Left lung (tissue), 10 donors: ENCODE results near the gene RBM33. TPM values are rescaled to one million over a fixed set of nuclear protein-coding genes. Genes with fewer than 3 reads are reported as not detected.

Experiments used
- ATAC-seq: fragments of 200-7000 bp; cut with Tn5 transposase; one replicate; pipeline ENCODE4 v1.9.1; 2020; ENCODE audit warnings: moderate library complexity
- DNase-seq, 4 donors: peaks; one replicate each; pipeline ENCODE4 v3.0.0-alpha.2; 2013 to 2020
- H3K27ac ChIP-seq, 2 donors: fragments of 200-600 bp; sonication (generic) in 1 of 2; one replicate each; pipeline versions ENCODE4 v1.5.0 to v1.8.0; 2020 to 2021
- H3K27me3 ChIP-seq, 2 donors: fragments of 200-600 bp; sonication (generic) in 1 of 2; one replicate each; pipeline versions ENCODE4 v1.5.0 to v1.8.0; 2020 to 2021
- H3K36me3 ChIP-seq, 2 donors: fragments of 200-600 bp; sonication (generic) in 1 of 2; one replicate each; pipeline versions ENCODE4 v1.5.0 to v1.8.0; 2020 to 2021
- H3K4me1 ChIP-seq, 2 donors: fragments of 200-600 bp; one replicate each; pipeline ENCODE4 v1.8.0; 2021
- H3K4me3 ChIP-seq, 2 donors: fragments of 200-600 bp; sonication (generic) in 1 of 2; one replicate each; pipeline versions ENCODE4 v1.5.0 to v1.8.0; 2020 to 2021; ENCODE audit warnings: mild to moderate bottlenecking in 1 of 2
- H3K9me3 ChIP-seq, 2 donors: fragments of 200-600 bp; sonication (generic) in 1 of 2; one replicate each; pipeline versions ENCODE4 v1.5.0 to v1.8.0; 2020 to 2021
- CTCF ChIP-seq, 2 donors: fragments of 200-600 bp; sonication (generic) in 1 of 2; IDR thresholded peaks; one replicate each; pipeline versions ENCODE4 v1.5.0 to v1.8.0; 2021; ENCODE audit warnings: antibody characterized with exemption in 2 of 2
- intact Hi-C, 2 donors: fragments of 100-400 bp; cut with DNase I; formaldehyde crosslinking; loops; one replicate each; pipeline versions ENCODE4 v1.11.2 to v1.14.2; 2022
- polyA plus RNA-seq, 6 donors: library from polyadenylated mRNA; unstranded; fragments of 120-200 nt; gene quantifications; one replicate each; pipeline ENCODE4 v1.2.1, GENCODE V29; 2013; ENCODE audit not compliant: insufficient read length in 6 of 6
- total RNA-seq, 2 donors: library from RNA; stranded (reverse); fragmentation: NEBNext Ultra II Directional; extraction: Animal tissue kit (Norgen Biotek cat#: 25700); gene quantifications; one replicate each; pipeline ENCODE4 v1.2.1, GENCODE V29; 2021
- donor health status: DM: no; HTN: yes; CAD: no.
- donor health status: DM: no; HTN: no; CAD: no.

RBM33 gene
- total and polyA plus RNA-seq, 8 donors: 35.2 to 56.4 (median 45.0) TPM

GRCh38 chr7:155800741-155801267 lies 156.3 kb downstream of the RBM33 start:
- intact Hi-C loops: loop anchor here in 1 of 2 donors (10.0 kb wide), 1 partner anchor 674 kb away; no protein-coding TSS in a partner anchor
- Histone ChIP-seq H3K4me3 (no peak overlapping the region), H3K4me1 (peaks cover 14 to 40% of the 10 kb centered on the region in 2 donors), H3K27me3 (peaks cover 43 to 98% of the 10 kb centered on the region in 2 donors), H3K9me3 (no peaks in the 10 kb centered on the region), H3K36me3 (no peaks in the 10 kb centered on the region), H3K27ac (no peak overlapping the region)
- ATAC-seq (no peak), DNase-seq (peak in 1 of 4 donors; percentile 56)
- TF ChIP-seq CTCF (IDR thresholded peaks at IDR 0.05): no peak

- no peak overlapping the region for H3K27ac ChIP-seq
- intact Hi-C loops: loop anchor here in 1 of 2 donors (10.0 kb wide), 1 partner anchor 673 kb away; no protein-coding TSS in a partner anchor
- DNase-seq: no peak
- no peak for ATAC-seq
- TF ChIP-seq CTCF (IDR thresholded peaks at IDR 0.05): no peak
- H3K4me1 ChIP-seq: peaks cover 23 to 45% of the 10 kb centered on the region in 2 donors
- H3K9me3 ChIP-seq: no peaks in the 10 kb centered on the region
- H3K27me3 ChIP-seq: peaks cover 56 to 98% of the 10 kb centered on the region in 2 donors
- H3K36me3 ChIP-seq: no peaks in the 10 kb centered on the region
- H3K4me3 ChIP-seq: no peak overlapping the region
Observed at GRCh38 chr7:155802291-155802690, 157.8 kb downstream of the RBM33 start.

- no peaks in the 10 kb centered on the region for H3K9me3 ChIP-seq
- peaks cover 59 to 98% of the 10 kb centered on the region in 2 donors for H3K27me3 ChIP-seq
- DNase-seq (peak in 1 of 4 donors; percentile 64), ATAC-seq (no peak)
- no peaks in the 10 kb centered on the region for H3K36me3 ChIP-seq
- no peak for TF ChIP-seq CTCF (IDR thresholded peaks at IDR 0.05)
- peak overlapping the region; percentile 13 to 31 for H3K4me3 ChIP-seq
- intact Hi-C loops: loop anchor here in 1 of 2 donors (10.0 kb wide), 1 partner anchor 672 kb away; no protein-coding TSS in a partner anchor
- H3K4me1 ChIP-seq: peaks cover 23 to 52% of the 10 kb centered on the region in 2 donors
- peak overlapping the region; percentile 62 to 69 for H3K27ac ChIP-seq
Observed at GRCh38 chr7:155802906-155803417, 158.5 kb downstream of the RBM33 start.

GRCh38 chr7:155803418-155804376 lies 159.2 kb downstream of the RBM33 start:
- H3K27ac ChIP-seq: peak overlapping the region; percentile 62 to 69
- H3K36me3 ChIP-seq: no peaks in the 10 kb centered on the region
- peaks cover 66 to 100% of the 10 kb centered on the region in 2 donors for H3K27me3 ChIP-seq
- no peaks in the 10 kb centered on the region for H3K9me3 ChIP-seq
- H3K4me3 ChIP-seq: peak overlapping the region; percentile 13 to 31
- DNase-seq (peak; percentile 32 to 91 (median 85)), ATAC-seq (peak; percentile 63)
- intact Hi-C loops: loop anchor here in 1 of 2 donors (10.0 kb wide), 1 partner anchor 671 kb away; no protein-coding TSS in a partner anchor
- TF ChIP-seq CTCF (IDR thresholded peaks at IDR 0.05): no peak
- peaks cover 23 to 59% of the 10 kb centered on the region in 2 donors for H3K4me1 ChIP-seq
